ENCODE results near the gene LAIR1.

DNA sequence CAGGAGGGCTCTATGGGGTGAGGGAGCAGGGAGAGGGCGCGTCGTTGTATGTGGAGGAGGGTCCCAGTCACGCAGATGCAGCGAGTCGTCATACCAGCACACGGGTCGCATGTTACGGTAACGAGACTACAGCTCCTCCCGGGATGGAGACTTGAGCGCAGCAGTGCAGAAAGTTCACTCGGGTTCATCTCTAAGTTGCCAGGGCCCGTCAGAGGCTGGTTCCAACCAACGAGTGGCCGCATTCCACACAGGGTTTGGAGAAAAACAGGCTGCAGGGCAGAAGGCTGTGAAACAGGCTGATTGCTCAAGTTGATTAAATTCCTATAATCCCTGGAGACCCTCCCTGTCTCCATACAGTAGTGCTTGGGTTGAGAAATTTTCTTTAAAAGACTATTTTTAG is 28.6 kb upstream of the LAIR1 start:
- TF ChIP-seq, protein P1, sequence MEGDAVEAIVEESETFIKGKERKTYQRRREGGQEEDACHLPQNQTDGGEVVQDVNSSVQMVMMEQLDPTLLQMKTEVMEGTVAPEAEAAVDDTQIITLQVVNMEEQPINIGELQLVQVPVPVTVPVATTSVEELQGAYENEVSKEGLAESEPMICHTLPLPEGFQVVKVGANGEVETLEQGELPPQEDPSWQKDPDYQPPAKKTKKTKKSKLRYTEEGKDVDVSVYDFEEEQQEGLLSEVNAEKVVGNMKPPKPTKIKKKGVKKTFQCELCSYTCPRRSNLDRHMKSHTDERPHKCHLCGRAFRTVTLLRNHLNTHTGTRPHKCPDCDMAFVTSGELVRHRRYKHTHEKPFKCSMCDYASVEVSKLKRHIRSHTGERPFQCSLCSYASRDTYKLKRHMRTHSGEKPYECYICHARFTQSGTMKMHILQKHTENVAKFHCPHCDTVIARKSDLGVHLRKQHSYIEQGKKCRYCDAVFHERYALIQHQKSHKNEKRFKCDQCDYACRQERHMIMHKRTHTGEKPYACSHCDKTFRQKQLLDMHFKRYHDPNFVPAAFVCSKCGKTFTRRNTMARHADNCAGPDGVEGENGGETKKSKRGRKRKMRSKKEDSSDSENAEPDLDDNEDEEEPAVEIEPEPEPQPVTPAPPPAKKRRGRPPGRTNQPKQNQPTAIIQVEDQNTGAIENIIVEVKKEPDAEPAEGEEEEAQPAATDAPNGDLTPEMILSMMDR (IDR thresholded peaks at IDR 0.05): no peak
- TF ChIP-seq NRF1 (IDR thresholded peaks at IDR 0.05; ENCODE audit: low read depth, low read length) (no peak), JUND (IDR thresholded peaks at IDR 0.05) (no peak), TAF1 (IDR thresholded peaks at IDR 0.05; ENCODE audit: borderline replicate concordance, low read depth, low read length) (no peak), CHD2 (IDR thresholded peaks at IDR 0.05; ENCODE audit: low read length, partially characterized antibody) (no peak), RAD21 (IDR thresholded peaks at IDR 0.05; ENCODE audit: low read length) (no peak), POLR2AphosphoS5 (IDR thresholded peaks at IDR 0.05; ENCODE audit: low read depth, low read length) (no peak), RFX5 (IDR thresholded peaks at IDR 0.05; ENCODE audit: low read length) (no peak), EP300 (IDR thresholded peaks at IDR 0.05; ENCODE audit: borderline replicate concordance in 1 of 2, low read depth in 1 of 2, low read length in 1 of 2) (no peak), GATA2 (CRISPR knock-in tag; IDR thresholded peaks at IDR 0.05) (no peak), FOSL2 (IDR thresholded peaks at IDR 0.05; ENCODE audit: borderline replicate concordance, low read depth) (no peak), SMC3 (IDR thresholded peaks at IDR 0.05; ENCODE audit: low read depth, low read length) (no peak)
- TF ChIP-seq, protein P2, sequence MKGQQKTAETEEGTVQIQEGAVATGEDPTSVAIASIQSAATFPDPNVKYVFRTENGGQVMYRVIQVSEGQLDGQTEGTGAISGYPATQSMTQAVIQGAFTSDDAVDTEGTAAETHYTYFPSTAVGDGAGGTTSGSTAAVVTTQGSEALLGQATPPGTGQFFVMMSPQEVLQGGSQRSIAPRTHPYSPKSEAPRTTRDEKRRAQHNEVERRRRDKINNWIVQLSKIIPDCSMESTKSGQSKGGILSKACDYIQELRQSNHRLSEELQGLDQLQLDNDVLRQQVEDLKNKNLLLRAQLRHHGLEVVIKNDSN (IDR thresholded peaks at IDR 0.05; ENCODE audit: borderline replicate concordance, low read depth): no peak
